ENCODE data around the gene DDX19B.
"Not testable (repeated sequence)": the region's sequence is repeated elsewhere in the genome, so short reads cannot be mapped to it uniquely, and the experiment has no call there.

Gene DDX19B

DNA sequence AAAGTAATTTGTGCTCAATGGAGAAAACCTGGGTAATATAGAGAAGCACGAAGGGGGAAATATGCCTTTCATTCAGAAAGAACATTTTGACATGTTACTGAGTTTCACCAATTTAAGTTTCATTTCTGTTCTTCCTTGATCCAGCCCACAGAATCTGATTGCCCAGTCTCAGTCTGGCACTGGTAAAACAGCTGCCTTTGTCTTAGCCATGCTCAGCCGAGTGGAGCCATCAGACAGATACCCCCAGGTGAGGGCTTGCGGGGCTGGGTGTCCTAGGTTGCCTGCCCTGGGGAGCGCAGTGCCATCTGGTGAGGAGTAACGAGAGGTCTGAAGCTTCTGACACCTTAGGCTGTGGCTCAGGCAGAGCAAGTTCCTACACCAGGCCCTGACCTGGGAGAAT lies 65.4 kb downstream of the DDX19B start:
- Histone ChIP-seq H3K4me1 (ENCODE audit: insufficient read depth, insufficient read length) (peaks cover 6% of the 10 kb centered on the region), H3K9me3 (ENCODE audit: insufficient read depth, low read length) (no peaks in the 10 kb centered on the region), H3K9ac (ENCODE audit: insufficient read length, low read depth) (no peak overlapping the region), H3K27me3 (ENCODE audit: insufficient read depth, insufficient read length) (no peaks in the 10 kb centered on the region), H3K4me3 (ENCODE audit: insufficient read length, low read depth) (no peak overlapping the region), H3K36me3 (ENCODE audit: insufficient read depth, insufficient read length, low read length) (peaks cover 88% of the 10 kb centered on the region)
- TF ChIP-seq ZNF274 (IDR thresholded peaks at IDR 0.05; ENCODE audit: low read depth, low read length) = no peak
- TF ChIP-seq SUZ12 (IDR thresholded peaks at IDR 0.05; ENCODE audit: extremely low read depth, insufficient read depth, insufficient read length) = no peak
- no peak for TF ChIP-seq YY1 (IDR thresholded peaks at IDR 0.05; ENCODE audit: insufficient read depth, insufficient read length)
- DNase-seq (ENCODE audit: low read depth, low spot score) = no peak

DNA sequence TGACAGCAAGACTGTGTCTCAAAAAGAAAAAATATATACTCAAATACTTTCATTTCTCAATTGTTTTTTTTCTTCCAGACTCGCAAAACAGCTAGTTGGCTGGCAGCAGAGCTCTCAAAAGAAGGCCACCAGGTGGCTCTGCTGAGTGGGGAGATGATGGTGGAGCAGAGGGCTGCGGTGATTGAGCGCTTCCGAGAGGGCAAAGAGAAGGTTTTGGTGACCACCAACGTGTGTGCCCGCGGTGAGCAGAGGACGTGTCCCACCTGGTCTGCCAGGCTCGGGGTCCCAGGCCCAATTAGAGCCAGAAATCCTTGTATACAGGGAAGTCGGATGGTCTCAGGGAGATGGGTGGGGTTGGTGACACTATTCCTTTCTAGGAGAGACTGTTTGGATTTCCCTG lies 71.2 kb downstream of the DDX19B start:
- H3K27me3 ChIP-seq (ENCODE audit: insufficient read depth, insufficient read length); H3K4me1 ChIP-seq (ENCODE audit: insufficient read depth, insufficient read length); H3K4me3 ChIP-seq (ENCODE audit: insufficient read length, low read depth); DNase-seq (ENCODE audit: low read depth, low spot score); H3K9me3 ChIP-seq (ENCODE audit: insufficient read depth, low read length); H3K9ac ChIP-seq (ENCODE audit: insufficient read length, low read depth): not testable (repeated sequence)
- H3K36me3 ChIP-seq (ENCODE audit: insufficient read depth, insufficient read length, low read length) = peaks cover 85% of the 10 kb centered on the region

DNA sequence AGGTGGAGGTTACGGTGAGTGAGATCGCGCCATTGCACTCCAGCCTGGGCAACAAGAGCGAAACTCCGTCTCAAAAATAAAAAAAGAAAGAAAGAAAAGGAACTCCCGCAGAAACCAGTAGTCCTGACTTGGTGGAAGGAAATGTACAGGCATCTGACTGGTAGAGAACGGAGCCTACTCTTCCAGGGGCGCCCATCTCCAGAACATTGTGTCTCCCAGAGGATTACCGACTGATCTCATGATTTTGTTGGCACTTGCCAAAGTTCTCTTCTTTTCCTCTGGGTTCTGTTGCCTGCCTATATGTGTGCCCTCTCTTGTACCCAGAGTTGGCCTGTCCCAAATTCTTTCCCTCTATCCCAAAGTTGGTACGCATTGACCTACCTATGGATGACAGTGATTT lies 71.9 kb downstream of the DDX19B start:
- TF ChIP-seq YY1 (IDR thresholded peaks at IDR 0.05; ENCODE audit: insufficient read depth, insufficient read length) (no peak), SUZ12 (IDR thresholded peaks at IDR 0.05; ENCODE audit: extremely low read depth, insufficient read depth, insufficient read length) (no peak), ZNF274 (IDR thresholded peaks at IDR 0.05; ENCODE audit: low read depth, low read length) (no peak)

DNA sequence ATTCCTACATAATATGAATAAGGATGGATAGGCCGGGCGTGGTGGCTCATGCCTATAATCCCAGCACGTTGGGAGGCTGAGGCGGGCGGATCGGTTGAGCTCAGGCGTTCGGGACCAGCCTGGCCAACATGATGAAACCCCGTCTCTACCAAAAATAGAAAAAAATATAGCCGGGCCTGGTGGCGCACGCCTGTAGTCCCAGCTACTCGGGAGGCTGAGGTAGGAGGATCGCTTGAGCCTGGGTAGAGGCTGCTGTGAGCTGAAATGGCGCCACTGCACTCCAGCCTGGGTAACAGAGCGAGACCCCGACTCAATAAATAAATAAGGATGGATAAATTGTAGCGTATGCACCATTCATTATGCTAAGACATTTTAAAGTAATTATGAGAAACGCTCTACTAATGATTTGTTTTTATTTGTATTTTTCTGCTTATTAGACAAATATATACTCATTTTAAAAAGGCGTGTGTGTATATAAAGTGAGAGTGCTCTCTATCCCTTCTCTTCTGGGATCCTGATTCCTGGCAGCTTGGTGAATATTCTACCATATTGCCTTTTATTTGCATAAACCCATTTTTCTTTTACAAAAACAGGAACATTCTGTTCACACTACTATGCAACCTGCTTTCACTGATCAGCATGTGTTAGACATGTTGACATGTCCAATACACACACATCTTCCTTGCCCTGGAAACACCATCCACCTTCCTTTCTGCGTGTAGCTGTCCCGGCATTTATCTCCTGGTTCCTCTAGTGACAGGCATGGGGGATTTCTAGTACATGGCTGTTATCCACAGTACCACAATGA lies 74.1 kb downstream of the DDX19B start:
- no peak overlapping the region for H3K4me3 ChIP-seq (ENCODE audit: insufficient read length, low read depth)
- no peak overlapping the region for H3K9ac ChIP-seq (ENCODE audit: insufficient read length, low read depth)
- no peaks in the 10 kb centered on the region for H3K4me1 ChIP-seq (ENCODE audit: insufficient read depth, insufficient read length)
- TF ChIP-seq SUZ12 (IDR thresholded peaks at IDR 0.05; ENCODE audit: extremely low read depth, insufficient read depth, insufficient read length) (no peak), YY1 (IDR thresholded peaks at IDR 0.05; ENCODE audit: insufficient read depth, insufficient read length) (no peak), ZNF274 (IDR thresholded peaks at IDR 0.05; ENCODE audit: low read depth, low read length) (no peak)
- H3K27me3 ChIP-seq (ENCODE audit: insufficient read depth, insufficient read length) = no peaks in the 10 kb centered on the region
- H3K36me3 ChIP-seq (ENCODE audit: insufficient read depth, insufficient read length, low read length) = peaks cover 81% of the 10 kb centered on the region
- H3K9me3 ChIP-seq (ENCODE audit: insufficient read depth, low read length) = no peaks in the 10 kb centered on the region
- no peak for DNase-seq (ENCODE audit: low read depth, low spot score)

More for the DNA sequence above, 71.9 kb downstream of the DDX19B start:
- Histone ChIP-seq H3K4me3 (ENCODE audit: insufficient read length, low read depth) (no peak overlapping the region), H3K9me3 (ENCODE audit: insufficient read depth, low read length) (no peaks in the 10 kb centered on the region), H3K4me1 (ENCODE audit: insufficient read depth, insufficient read length) (no peaks in the 10 kb centered on the region), H3K9ac (ENCODE audit: insufficient read length, low read depth) (no peak overlapping the region), H3K27me3 (ENCODE audit: insufficient read depth, insufficient read length) (no peaks in the 10 kb centered on the region), H3K36me3 (ENCODE audit: insufficient read depth, insufficient read length, low read length) (peaks cover 85% of the 10 kb centered on the region)
- DNase-seq (ENCODE audit: low read depth, low spot score) = no peak

DNA sequence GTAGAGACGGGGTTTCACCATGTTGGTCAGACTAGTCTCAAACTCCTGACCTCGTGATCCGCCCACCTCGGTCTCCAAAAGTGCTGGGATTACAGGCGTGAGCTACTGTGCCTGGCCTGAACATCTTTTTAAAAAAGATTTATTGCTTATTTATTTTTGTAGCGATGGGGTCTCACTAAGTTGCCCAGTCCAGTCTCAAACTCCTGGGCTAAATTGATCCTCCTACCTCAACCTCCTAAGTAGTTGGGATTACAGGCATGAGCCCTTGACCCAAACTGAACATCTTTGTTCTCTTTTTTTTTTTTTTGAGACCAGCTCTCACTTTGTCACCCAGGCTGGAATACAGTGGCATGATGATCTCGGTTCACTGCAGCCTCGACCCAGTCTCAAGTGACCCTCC lies 75.2 kb downstream of the DDX19B start:
- Histone ChIP-seq H3K9ac (ENCODE audit: insufficient read length, low read depth) (no peak overlapping the region), H3K27me3 (ENCODE audit: insufficient read depth, insufficient read length) (no peaks in the 10 kb centered on the region), H3K9me3 (ENCODE audit: insufficient read depth, low read length) (no peaks in the 10 kb centered on the region), H3K4me1 (ENCODE audit: insufficient read depth, insufficient read length) (peaks cover 3% of the 10 kb centered on the region), H3K36me3 (ENCODE audit: insufficient read depth, insufficient read length, low read length) (peaks cover 80% of the 10 kb centered on the region), H3K4me3 (ENCODE audit: insufficient read length, low read depth) (no peak overlapping the region)
- no peak for DNase-seq (ENCODE audit: low read depth, low spot score)
- TF ChIP-seq ZNF274 (IDR thresholded peaks at IDR 0.05; ENCODE audit: low read depth, low read length) (no peak), YY1 (IDR thresholded peaks at IDR 0.05; ENCODE audit: insufficient read depth, insufficient read length) (no peak), SUZ12 (IDR thresholded peaks at IDR 0.05; ENCODE audit: extremely low read depth, insufficient read depth, insufficient read length) (no peak)

DNA sequence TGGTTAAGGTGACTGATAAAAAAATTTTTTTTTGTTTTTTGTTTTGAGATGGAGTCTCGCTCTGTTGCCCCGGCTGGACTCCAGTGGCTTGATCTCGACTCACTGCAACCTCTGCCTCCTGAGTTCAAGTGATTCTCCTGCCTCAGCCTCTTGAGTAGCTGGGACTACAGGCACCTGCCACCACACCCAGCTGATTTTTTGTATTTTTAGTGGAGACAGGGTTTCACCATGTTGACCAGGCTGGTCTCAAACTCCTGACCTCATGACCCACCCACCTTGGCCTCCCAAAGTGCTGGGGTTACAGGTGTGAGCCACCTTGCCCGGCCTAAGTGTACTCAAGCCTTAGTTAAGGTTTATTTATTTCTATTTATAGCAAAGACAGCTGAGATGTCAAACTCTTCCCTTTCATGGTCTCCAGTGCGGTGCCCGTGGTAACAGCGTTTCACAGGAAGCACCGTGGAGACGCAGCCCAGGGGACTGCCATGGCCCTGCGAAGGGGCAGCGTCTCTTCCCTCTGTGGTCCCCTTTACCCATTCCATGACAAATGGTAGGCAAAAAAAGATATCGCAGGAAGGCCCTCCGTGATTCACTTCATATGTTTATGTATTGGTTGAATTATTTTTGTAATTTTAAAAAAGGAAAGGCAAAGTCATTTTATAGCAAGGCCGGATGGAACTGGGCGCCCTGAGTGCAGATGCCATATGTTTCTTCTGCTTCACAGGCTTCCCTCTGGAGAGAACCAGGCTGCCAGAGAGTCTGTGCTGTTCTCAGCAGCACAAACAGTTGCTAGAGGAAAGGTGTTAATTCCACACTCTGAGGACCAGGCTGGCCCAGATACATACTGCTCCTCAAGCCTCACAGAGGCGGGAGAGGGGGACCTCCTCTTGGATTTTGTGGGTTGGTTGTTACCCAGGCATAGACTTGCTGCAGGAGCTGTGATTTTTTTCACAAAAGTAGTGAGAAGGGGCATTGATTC lies 76.9 kb downstream of the DDX19B start:
- H3K4me3 ChIP-seq (ENCODE audit: insufficient read length, low read depth) = no peak overlapping the region
- H3K36me3 ChIP-seq (ENCODE audit: insufficient read depth, insufficient read length, low read length) = peaks cover 69% of the 10 kb centered on the region
- TF ChIP-seq SUZ12 (IDR thresholded peaks at IDR 0.05; ENCODE audit: extremely low read depth, insufficient read depth, insufficient read length) (no peak), ZNF274 (IDR thresholded peaks at IDR 0.05; ENCODE audit: low read depth, low read length) (no peak), YY1 (IDR thresholded peaks at IDR 0.05; ENCODE audit: insufficient read depth, insufficient read length) (no peak)
- H3K9ac ChIP-seq (ENCODE audit: insufficient read length, low read depth) = no peak overlapping the region
- no peaks in the 10 kb centered on the region for H3K27me3 ChIP-seq (ENCODE audit: insufficient read depth, insufficient read length)
- DNase-seq (ENCODE audit: low read depth, low spot score) = no peak
- peaks cover 4% of the 10 kb centered on the region for H3K4me1 ChIP-seq (ENCODE audit: insufficient read depth, insufficient read length)
- H3K9me3 ChIP-seq (ENCODE audit: insufficient read depth, low read length) = no peaks in the 10 kb centered on the region

DNA sequence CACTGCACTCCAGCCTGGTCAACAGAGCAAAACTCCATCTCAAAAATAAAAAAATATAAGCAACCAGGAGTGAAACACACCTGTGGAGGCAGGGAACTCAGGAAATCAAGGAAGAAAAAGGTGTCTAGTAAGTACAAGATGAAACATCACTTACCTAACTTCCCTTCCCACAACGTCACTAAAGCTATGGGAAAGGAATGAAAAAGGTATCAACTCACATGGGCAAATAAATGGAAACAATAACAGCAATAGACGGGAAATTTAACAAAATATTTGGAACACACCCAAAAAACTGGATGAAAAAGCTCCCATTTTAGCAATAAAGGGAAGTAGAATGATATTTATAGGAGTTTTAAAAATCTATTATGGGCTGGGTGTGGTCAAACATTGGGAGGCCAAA lies 78.8 kb downstream of the DDX19B start:
- Histone ChIP-seq H3K36me3 (ENCODE audit: insufficient read depth, insufficient read length, low read length) (peaks cover 61% of the 10 kb centered on the region), H3K9ac (ENCODE audit: insufficient read length, low read depth) (no peak overlapping the region), H3K4me3 (ENCODE audit: insufficient read length, low read depth) (no peak overlapping the region), H3K4me1 (ENCODE audit: insufficient read depth, insufficient read length) (peaks cover 4% of the 10 kb centered on the region), H3K9me3 (ENCODE audit: insufficient read depth, low read length) (no peaks in the 10 kb centered on the region), H3K27me3 (ENCODE audit: insufficient read depth, insufficient read length) (no peaks in the 10 kb centered on the region)
- TF ChIP-seq SUZ12 (IDR thresholded peaks at IDR 0.05; ENCODE audit: extremely low read depth, insufficient read depth, insufficient read length) = no peak
- TF ChIP-seq YY1 (IDR thresholded peaks at IDR 0.05; ENCODE audit: insufficient read depth, insufficient read length) = no peak
- no peak for TF ChIP-seq ZNF274 (IDR thresholded peaks at IDR 0.05; ENCODE audit: low read depth, low read length)
- DNase-seq (ENCODE audit: low read depth, low spot score) = no peak
